GM18505 (cell line): Measurements from ENCODE around the gene STUB1.
A peak's percentile ranks its signal among the peaks of the same experiment; 100 is the strongest.

Experiments used
- ATAC-seq: cut with Tn5 transposase; IDR thresholded peaks from one replicate; pipeline ENCODE4 v1.9.1; 2021; ENCODE audit not compliant: unreplicated experiment
- POLR2A ChIP-seq: IDR thresholded peaks from 4 replicates; pipeline ENCODE4 v1.6.1; 2011; ENCODE audit warnings: borderline replicate concordance; ENCODE audit not compliant: insufficient read depth, insufficient read length; ENCODE audit errors: extremely low read depth

Gene STUB1

GRCh38 chr16:667113-667779 is 13.0 kb upstream of the STUB1 start:
- ATAC-seq = no peak

DNA sequence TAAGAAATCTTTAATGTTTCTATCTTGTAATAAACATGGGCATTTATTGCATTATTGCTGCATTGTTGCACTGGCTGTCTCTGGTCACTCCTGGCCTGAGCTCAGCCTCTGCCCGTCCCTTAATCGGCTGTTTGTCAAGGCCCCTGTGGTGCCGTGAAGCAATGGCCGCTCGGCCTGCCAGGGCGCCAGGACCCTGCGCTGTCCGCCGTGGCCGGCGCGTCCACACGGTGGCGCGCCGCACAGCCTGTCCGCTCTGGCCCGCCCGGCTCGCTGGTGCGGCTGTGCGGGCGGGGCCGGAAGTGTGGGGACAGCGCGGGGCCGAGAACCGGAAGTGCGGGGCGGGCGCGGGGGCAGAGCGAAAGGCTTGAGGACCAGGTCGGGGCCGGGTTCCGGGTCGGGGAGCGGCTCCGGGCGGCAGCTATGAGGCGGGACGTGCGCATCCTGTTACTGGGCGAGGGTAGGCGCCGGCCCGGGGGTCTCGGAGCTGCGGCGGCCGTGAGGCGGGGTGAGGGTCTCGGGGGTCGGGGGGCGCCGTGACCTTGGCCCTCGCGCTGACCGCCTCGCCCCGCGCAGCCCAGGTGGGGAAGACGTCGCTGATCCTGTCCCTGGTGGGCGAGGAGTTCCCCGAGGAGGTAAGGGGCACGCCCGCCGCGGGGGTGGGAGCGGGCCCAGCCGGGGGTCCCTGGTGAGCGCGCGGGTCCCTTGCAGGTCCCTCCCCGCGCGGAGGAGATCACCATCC is 12.3 kb upstream of the STUB1 start, which contains the start of gene RHOT2:
TSS of gene RHOT2 (plus strand) at position 353 of the 739 bp plus-strand sequence. CDS start at position 421, 68 bp downstream.
- ATAC-seq = peak; percentile 73
- TF ChIP-seq POLR2A = peak; percentile 92

More at GRCh38 chr16:667113-667779, 13.0 kb upstream of the STUB1 start:
- TF ChIP-seq POLR2A = no peak

DNA sequence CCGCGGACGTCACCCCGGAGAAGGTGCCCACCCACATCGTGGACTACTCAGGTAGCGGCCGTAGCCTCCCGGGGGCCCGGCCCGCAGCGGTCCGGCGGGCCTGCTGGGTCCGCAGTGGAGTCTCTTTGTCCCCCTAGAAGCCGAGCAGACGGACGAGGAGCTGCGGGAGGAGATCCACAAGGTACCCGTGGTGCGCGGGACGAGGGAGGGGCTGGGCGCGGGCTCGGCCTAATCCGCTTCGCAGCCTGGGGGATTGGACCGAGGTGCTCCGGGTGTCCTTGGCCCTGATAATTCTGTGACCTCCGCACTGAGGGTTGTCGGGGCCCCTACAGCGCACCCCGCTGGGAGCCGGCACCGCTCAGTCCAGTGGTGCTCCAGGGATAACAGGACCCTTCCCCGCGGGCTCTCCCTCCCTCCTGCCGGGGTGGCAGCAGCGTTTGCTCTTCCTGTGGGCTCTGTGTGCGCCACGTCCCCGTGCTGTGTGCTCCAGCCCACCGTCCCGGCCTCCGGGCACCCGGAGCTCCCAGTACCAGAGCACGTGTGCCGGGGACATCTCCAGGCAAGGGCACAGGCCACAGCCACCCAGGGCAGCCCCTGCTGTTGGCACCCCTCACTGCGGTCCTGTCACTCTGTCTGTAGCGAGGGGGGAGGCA is 11.6 kb upstream of the STUB1 start:
- TF ChIP-seq POLR2A = no peak
- peak; percentile 1 for ATAC-seq

DNA sequence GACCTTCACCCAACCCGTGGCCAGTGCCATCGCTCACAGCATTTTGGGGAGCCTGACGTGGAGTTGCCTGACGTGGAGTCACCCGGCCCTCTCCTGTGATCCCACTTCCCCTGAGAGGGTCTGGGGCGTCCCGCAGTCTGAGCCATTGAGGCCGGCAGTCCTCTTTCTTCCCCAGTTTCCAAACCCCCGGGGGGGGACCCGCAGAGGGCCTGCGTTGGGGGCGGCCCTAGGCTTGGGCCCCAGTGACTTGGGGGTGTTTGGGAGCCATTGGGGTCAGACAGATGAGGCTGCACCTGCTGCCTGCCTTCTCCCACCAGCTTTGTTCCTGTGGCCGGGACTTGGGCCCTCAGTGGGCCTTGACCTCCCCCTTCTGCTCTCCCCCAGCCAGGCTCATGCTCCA is 10.5 kb upstream of the STUB1 start:
- no peak for ATAC-seq
- TF ChIP-seq POLR2A = no peak

DNA sequence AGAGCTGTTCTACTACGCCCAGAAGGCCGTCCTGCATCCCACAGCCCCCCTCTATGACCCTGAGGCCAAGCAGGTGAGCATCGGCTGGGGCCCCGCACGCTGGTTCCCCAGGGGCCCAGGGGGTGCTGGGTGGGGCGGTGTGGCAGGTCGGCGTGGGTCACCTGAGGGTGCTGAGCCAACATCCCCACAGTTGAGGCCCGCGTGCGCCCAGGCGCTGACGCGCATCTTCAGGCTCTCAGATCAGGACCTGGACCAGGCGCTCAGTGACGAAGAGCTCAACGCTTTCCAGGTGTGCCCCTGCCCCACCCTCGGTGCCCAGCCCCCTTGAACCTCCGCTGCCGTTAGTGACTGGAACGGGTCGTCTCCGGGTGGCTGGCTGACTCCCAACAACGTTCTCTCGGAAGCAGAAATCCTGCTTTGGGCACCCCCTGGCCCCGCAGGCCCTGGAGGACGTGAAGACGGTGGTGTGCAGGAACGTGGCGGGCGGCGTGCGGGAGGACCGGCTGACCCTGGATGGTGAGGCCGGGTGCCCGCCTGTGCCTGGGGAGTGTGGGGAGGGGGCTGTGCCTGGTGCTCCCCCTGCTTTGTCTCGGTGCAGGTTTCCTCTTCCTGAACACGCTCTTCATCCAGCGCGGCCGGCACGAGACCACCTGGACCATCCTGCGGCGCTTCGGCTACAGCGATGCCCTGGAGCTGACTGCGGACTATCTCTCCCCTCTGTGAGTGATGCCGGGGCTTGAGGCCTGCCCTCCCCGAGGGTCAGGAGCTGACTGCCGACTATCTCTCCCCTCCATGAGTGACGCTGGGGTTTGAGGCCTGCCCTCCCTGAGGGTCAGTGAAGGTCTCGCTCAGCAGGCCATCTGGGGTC is 9.5 kb upstream of the STUB1 start:
- no peak for TF ChIP-seq POLR2A
- no peak for ATAC-seq

DNA sequence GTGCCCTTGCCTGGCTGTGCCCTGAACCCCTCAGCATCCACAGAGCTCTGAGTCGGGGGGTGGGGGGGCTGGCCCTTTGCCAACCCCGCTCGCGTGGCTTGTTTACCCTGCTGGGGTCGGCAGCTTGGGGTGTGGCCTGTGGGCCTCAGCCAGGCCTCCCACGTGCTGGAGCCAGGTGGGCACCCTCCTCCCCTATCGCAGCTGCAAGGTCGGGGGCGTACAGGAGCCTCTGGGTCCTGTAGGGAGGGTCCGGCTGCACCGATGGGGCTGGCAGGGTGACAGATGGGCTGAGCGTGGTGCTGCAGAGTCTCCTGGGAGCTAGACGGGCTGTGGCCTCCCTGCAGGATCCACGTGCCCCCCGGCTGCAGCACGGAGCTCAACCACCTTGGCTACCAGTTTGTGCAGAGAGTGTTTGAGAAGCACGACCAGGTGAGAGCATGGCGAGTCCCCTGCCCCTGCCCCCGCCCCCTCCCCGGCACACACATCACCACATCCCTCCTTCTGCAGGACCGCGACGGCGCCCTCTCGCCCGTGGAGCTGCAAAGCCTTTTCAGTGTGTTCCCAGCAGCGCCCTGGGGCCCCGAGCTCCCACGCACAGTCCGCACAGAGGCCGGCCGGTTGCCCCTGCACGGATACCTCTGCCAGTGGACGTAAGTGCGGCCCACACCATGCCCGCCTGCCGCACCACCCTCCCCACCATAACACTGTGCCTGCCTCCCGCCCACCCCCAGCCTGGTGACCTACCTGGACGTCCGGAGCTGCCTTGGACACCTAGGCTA is 8.7 kb upstream of the STUB1 start:
- no peak for ATAC-seq
- TF ChIP-seq POLR2A = no peak

DNA sequence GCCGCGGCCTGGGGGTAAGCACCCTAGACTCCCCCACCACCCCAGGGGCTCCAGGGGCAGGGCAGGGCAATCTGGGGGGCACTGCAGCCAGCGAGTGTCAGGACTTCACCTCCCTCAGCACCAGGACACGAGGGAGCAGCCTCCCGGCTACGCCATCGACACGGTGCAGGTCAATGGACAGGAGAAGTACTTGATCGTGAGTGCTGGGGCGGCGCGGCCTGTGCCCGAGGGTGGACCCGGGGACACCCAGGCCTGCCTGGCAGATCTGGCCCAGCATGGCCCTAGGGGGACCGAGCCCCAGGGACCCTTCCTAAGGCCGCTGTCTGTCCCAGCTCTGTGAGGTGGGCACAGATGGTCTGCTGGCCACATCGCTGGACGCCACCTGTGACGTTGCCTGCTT is 7.8 kb upstream of the STUB1 start:
- no peak for ATAC-seq
- TF ChIP-seq POLR2A = no peak

- no peak for ATAC-seq
- TF ChIP-seq POLR2A = no peak
Measured at GRCh38 chr16:672851-673250, 7.4 kb upstream of the STUB1 start.

DNA sequence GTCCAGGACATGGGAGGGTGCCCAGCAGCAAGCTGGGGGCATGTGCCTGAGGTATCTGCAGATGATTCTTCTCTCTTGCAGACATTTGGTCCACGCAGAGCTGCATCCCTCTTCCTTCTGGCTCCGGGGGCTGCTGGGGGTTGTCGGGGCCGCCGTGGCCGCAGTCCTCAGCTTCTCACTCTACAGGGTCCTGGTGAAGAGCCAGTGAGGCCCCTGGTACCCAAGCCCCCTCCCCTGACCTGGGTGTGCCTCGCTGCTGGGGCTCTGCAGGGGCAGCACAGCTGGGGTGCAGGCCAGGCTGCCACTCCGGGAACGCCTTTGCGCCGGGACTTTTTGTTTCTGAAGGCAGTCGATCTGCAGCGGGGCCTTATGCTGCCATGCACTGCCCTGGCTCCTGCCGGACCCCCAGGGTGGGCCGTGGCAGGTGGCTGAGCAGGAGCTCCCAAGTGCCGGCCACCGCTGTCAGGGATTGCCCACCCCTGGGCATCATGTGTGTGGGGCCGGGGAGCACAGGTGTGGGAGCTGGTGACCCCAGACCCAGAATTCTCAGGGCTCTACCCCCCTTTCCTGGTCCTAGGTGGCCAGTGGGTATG is 6.7 kb upstream of the STUB1 start:
- no peak for TF ChIP-seq POLR2A
- no peak for ATAC-seq

DNA sequence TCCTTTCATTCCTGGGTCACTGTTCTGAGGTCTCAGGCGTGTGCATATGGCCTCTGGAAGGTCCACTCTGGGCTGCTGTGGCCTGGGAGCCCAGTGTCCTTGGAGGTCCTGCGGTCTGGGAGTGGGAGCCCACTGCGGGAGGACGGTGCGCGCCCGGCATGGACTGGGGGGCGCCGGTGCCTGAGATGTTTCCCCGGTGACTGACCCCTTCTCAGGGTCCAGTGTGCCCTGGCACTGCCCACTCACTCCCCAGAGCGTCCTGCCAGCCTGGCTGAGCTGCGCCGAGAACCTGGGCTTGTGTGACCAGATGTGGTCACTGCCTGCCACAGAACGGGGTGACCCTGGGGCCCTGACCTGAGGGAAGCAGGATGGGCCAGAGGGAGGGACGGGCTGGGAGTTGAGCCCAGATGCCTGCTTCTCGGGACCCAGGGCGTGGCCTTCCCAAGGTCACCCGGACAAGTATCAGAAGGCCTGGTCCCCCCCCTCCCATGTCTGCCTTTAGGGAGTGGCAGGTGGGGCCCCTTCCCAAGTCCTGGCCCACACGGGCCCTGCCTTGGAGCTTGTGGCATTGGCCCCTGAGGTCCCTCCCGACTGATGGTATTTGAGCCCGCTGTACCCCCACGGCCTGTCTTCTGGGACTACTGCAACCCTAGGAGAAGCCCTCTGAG is 5.9 kb upstream of the STUB1 start:
- TF ChIP-seq POLR2A = peak; percentile 21
- no peak for ATAC-seq
